NOMO-1 treated with dmso at 0.1 percent for 144 hours (cell line): ENCODE data around the gene APP.

ENCODE experiments used
- DNase-seq: peaks from one replicate; lab custom pipeline; 2025; ENCODE audit not compliant: unreplicated experiment; lab: John Stamatoyannopoulos, UW

APP gene

DNA sequence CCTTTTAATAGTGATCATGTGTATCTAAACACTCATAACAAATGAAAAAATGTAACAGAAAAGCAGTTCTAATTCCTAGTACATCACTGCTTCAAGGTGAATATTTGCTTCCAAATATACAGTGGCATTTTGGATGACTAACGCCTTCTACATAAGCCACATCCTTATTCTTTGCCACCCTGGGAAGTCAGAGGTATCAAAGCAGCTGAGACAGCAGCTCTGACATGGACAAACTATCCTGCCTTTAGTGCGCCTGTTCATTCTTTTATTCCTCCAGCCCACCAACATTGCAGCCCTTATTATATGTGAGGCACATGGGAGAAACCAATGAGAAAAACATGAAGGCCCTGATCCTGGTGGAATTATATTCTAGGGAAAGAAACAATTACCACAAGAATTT, 183.0 kb downstream of the APP start:
- DNase-seq = no peak

DNA sequence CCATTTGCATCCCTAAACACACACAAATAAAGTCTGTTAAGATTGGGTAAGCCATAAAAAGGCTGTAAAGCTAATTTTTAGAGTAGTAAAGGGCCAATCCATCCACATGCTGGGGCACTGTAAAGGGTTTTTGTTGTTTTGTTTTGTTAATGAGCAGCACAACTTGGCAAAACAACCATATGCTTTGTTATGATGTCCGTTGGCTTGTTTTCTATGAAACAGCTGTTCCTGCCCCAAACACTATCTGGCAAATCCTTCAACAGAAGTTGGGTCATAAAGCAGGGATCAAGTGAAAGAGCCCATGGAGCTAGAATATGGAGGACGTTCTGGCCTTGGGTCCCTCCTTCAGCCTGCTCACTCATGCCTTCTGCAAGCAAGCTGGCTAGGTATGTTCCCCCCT, 183.6 kb downstream of the APP start:
- DNase-seq = no peak

DNA sequence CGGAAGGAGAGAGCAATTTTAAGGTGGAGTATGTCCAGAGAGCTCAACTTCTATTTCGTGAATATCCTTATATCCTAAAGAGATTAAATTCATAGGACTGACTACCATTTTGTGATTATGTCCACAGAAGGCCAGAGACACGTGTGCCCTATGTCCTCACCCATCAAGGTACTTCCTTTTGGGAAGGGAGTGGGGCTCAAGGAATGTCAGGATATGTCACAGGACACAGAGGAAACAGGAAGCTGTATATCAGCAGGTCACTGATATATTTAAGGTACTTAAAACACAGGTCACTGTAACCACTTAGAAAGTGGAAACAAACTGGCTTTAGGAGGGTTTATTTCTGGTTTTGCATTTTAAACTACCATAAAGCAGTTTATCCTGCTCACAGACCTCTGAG, 184.6 kb downstream of the APP start:
- DNase-seq = no peak

DNA sequence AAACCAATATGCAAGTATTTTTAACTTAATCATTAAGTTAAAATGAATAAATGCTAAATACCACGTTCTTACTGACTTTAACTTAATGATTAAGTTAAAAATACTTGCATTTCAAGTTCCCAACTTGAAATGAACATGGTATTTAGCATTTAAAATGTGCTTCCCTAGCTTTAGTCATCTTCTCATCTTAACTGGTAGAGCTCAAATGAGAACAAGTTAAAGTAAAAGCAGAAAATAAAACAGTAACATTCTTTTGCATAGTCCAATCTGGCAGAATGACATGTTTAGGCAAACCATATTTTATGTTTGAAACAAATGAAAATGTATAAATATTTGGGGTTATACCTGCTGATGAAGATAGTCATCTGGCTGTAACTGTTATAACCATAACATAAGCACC, 186.0 kb downstream of the APP start:
- no peak for DNase-seq

DNA sequence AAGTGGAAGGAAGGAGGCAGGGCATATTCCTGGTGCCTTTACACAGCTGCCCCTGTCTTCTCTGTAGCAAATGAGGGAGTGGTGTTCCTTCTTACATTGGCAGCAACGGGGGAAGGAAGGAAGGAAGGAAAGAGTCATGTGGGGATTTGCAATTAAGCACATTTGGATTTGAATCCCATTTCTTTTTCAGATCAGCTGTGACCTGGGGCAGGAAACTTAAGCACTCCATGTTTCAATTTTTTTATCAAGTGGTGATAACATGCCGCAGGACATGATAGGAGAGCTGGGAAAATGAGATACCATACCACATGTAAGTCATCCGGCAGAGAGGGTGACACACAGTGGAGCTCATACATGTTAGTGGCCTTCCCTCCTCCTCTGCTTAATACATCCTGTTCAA, 186.8 kb downstream of the APP start:
- no peak for DNase-seq

DNA sequence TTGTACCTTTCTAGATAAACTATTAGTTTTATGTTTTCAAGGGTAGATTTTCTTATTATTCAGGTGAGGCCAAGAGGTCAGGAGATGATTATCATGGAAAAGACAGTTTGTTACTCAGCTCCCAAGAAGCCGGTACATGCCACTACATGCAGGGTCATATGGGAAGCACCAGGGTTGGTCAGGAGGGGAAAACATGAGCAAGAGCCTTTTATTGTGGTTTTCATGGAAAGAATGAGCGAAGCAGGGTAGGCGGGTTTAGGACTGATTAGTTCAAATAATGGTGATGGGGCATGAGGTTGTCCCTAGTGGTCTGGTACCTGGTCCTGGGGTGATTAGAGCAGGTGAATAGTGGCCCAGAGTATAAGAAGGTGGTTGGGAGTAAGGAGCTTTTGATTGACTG, 189.9 kb downstream of the APP start:
- DNase-seq = no peak

DNA sequence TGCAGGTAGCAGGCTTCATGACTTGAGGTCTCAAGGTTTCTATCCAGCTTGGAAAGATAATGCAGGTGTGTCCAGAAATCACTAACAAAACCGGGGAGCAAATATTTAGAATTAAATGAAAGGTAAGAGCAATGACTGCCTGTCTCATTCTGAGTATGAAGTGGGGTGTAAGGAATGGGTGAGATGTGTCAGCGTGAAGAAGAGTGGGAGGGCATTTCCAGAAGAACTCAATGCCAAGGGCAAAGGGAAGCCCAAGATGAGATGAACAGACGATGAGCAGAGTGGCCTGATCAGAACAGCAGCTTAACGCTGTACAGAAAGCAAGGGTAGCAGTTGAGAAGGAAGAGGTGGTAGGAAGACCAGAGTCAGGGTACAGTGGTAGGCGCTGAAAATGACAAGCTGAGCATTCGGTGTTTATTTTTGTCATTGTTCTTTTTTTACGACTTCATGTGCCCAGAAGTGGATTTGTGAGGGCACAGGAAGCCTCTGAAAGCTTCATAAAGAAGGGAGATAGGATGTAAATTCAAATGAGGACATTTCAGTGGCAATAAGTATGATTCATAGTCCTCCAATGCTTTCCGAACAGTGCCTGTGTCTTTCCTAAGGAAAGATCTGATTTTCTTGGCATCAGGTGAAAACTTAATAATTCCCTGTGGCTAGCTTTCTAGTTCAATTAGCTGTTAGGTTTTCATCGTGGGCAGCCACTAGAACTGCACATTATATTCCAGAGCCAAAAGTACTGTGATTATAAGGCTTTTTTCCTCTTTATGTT, 190.5 kb downstream of the APP start:
- DNase-seq = no peak

DNA sequence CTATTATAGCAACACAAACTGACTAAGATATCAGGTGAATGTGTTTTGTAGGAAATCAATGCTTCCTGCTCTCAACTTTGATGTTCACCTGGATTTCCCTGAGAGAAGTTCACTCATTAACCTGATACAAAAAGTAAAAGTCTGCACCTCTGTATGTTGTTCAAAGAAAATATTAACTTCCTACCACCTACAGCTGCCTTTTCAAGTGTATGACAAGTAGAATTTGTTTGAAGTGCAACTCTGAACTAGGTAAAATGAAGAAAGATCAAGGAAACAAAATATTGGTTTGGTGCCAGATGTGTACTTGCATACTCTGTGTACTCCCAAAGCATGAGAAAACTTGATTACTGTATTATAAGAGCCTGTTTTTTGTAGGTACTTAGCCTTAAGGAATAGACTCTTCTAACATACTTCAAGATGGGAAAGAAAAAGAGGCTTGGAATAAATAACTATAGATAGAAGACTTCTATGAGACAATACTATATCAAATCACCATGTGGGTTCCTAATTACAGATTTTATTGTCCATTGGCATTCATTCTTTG, 193.4 kb downstream of the APP start:
- DNase-seq = no peak

DNA sequence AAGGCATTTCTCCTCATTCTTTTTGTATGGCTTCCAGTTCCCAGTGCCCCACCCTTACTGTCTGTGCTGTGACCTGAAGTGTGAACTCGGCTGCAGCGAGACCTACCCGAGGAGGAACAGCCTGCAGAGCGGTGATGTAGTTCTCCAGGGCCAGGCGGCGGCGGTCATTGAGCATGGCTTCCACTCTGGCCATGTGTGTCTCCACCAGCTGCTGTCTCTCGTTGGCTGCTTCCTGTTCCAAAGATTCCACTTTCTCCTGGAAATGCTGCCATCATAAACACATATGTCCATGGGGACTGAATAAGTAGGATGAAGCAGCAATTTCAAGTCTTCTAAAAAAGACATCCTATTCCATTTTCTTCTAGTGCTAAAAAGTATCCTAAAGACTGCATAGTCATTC, 195.6 kb downstream of the APP start:
- no peak for DNase-seq

DNA sequence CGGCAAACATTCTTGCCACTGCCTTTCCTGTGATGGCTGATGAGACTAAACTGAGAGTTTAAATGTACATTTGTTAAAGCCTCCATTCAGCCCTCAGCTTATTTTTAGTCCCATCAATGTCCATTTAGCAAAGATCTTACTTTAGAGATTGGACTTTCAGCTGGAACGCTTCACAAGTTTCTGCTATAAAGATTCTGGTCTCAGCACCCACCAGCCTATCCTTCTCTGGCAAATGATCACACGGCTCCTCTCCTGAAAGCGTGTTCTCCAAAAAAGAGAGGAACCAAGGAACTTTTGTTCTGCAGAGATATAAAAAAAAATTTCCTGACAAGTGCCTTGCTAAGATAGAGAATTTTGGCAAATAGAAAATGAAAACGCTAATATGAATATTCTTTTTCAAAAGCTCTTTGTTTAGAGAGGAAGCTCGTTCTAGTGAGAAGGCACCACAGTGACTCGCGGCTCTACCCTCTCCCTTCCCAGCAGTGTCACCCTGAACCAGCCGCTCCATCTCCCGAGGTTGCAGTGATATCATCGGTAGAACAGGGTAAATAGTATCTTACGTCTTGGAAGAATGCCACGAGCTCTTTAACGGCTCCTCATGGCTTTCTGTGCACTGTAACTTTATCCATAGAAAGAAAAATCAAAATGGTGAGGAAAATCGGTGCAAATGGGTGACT, 200.2 kb downstream of the APP start:
- no peak for DNase-seq

DNA sequence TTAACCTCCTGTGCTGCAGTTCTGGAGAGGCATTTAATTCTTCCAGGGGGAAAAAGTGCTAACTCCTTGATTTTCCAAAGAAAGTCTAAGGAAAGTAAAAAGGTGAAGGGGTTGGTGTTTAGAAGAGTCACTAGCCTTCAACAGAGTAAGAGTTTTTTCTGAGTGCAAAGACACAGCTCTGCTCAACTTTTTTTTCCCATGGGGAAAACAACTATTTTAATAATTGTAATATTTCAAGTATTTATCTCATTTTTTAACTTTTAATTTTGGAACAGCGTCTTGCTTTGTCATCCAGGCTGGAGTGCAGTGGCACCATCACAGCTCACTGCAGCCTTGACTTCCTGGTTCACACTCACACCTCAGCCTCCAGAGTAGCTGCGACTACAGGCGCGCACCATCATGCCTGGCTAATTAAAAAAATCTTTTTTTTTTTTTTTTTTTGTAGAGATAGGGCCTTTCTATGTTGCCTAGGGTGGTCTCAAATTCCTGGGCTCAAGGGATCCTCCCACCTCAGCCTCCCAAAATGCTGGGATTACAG, 202.6 kb downstream of the APP start:
- no peak for DNase-seq

DNA sequence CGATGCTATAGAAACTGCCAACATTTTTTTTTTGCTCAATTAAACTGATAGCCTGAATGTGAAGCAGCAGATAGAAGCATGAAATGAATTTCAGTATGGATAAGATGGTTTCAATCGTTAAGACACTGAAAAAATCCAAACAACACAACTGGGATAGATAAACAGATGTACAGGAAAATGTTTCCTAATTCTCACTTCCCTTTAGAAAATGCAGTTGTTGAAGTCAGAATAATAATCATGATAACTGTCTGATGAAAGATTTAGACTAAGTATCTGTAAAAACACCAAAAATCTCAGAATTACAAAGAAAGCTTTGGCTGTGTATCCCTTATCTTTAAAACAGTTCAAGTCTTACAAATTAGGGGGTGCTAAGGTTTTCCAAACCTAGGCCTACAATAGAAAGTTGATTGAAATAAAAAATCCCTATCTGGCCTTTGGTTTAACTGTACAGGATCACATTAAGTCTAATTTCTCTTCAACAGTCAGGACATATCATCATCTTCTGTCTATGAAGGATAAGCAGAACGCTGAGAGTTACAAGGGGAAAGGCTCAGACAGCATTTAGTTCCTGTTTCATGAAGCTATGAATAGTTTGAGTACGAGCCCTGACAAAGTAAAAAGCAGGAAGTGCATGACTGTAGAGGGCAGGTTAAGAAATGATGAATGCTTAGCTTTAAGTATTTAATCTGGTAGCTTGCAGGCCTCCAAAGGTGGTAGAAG, 203.2 kb downstream of the APP start:
- DNase-seq = peak; percentile 87

DNA sequence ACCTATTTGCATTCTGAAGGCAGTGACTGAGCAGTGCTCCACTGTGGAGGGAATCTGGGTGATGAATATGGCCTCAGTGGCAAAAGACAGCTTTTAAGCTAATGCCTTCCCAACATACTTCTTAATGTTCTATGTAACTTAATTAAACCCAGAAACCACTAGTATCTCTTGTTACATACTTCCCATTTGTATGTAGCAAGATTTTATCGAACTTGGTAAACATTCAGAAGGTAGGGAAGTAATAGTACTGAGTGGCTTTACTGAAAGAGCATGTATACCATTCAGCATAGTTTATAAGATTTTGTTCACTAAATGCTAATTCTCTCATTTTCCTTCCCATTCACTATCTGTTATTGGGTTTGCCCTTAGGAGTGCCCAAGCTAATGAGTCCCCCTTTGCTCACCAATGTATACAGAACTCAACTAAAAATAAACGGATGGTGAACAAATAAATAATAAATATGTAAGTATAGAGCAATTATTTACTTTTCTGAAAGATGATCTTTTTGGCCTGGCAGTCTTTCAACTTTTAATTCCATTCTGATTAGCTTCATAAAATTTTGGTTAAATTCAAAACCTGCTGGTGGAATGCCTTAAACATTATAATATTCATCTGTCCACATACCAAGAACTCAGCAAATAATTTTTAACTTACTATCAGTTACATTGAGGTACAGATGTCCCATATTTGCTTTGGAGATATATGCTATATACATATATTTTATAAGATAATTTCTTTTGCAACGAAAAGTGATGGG, 204.4 kb downstream of the APP start:
- no peak for DNase-seq

DNA sequence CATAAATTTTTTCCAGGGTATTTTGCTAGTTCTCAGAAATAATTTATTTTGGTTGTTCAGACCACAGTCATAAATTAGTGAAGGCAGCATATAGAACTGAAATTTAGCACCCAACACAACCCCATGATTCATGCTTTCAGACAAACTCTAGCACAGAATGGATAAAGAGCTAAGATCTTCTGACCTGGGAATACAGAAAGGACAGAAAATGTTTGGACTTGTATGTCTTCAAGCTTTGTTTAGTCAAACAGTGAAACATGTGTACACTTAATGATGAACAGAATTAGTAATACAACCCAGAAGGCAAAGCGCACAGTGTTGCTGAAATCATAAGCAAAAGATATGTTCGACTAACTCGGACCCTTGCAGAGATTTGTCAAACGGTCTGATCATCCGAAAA, 205.6 kb downstream of the APP start:
- DNase-seq = no peak

DNA sequence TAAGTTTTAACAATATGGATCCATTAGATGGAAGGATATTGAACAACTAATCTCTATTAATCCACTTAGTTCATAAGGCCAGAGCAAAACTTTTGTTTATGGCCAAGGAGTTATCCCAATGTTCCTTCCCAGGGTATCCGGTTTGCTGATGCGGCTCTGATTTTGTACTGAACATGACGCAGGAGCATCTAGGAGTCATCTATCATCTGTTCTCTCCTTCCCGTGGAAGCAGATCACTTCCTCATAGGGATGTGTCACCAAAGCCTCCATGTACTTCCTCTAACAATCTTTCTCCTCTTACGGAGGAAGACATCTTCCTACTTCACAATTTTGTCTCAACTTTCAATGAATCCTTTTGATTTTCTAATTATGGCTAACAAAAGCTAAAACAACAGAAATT, 206.6 kb downstream of the APP start:
- DNase-seq = peak; percentile 11

DNA sequence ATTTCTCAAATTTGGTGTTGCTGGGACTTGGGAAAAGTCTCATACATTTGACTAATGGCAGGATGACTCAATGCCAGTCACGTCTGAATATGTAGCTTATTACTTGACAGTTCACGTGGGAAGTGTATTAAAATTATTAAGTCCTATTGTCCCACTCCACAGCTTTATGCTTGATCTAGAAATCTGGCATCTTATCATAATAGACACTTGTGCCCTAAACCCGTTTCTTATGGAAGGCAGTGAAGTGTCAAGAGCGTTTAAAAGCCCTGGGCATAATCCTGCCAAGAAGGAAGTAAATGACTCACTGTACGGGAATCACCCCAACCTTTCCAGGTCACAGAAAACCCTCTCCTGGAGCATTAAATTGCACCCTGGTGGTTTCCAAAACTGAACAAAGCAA, 207.4 kb downstream of the APP start:
- DNase-seq = no peak

DNA sequence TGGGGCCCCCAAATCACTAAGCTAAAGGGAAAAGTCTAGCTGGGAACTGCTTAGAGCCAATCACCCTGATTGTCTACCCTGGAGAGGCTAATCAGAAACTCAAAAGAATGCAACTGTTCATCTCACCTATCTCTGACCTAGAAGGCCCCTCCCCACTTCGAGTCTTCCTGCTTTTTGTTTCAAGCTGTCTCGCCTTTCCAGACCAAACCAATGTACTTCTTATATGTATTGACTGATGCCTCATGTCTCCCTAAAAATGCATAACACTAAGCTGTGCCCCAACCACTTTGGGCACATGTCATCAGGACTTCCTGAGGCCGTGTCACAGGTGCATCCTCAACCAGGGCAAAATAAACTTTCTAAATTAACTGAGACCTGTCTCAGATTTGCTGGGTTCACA, 209.5 kb downstream of the APP start:
- DNase-seq = no peak

DNA sequence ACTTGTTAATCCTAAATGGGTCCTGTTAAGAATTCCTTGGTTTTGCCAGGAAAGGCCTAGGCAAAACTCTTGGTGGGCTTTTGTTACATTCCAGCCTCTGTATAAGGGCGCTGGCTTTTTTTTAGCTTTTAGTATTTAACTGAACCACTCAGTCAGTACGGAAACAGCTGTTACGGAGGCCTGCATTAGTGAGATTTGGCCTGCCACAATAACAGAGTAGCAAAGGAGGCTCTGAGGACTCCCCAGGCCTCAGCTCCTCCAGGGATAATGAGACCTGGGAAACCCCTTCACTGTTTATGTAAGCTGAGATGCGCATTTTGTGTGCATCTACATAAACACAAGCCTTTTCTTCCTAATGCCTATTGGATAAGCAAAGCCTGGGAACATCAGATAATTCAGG, 210.2 kb downstream of the APP start:
- no peak for DNase-seq

DNA sequence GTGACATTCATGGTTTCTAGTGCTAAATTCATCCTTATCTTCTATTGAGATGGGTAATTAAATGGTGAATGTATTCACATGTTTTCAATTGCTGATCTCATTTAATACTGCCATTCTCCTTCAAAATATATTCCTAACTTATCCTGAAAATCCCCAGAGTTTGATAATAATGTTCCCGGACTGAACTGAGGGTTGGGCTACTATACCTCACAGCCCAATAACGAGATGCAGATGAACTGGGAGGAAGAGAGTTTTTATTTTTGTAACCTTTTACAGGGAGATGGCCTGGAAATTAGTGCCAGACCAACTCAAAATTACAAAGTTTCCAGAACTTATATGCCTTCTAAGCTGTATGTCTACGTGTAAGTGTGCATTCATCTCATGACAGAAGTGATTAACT, 210.8 kb downstream of the APP start:
- no peak for DNase-seq

DNA sequence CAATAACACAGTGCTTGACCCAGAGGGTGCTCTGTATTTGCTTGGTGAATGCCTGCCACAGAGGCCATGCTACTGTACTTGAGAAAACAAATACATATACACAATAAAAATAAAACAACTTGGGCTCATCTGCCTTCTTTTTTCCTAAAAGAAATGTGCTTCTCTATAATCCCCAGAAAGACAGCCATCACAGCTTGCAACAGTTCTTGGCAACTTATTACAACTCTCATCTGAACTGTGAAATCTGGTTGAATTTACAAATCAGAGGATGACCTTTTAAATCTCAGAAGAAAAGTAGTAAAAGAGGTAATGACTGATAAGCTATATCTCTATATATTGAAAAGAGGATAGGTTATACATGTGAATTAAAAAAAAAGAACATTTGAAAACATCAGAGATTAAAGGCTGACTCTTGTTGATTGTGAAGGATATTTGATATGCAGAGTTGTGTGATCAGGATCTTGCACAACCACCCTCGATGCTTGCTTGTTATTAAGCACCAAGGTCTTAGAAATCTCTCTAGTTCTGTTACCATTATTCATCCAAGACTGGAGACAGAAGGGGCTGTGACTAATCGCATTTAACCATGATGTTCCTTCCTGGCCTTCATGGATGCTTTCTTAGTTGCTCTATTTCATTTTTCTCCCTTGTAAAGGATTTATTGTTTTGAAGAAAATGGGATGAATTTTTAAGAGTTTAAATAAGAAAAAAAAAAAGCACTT, 213.4 kb downstream of the APP start:
- no peak for DNase-seq
